Panc1 (cell line): ENCODE measurements around the gene TGM4. TPM values are rescaled to one million over a fixed set of nuclear protein-coding genes. Genes with fewer than 3 reads are reported as not detected.
A peak's percentile ranks its signal among the peaks of the same experiment; 100 is the strongest.

Experiments
- ATAC-seq: fragments of 200-7000 bp; cut with Tn5 transposase; 2 replicates; pipeline ENCODE4 v1.9.1; 2020; ENCODE audit warnings: mild to moderate bottlenecking, moderate library complexity
- Bru-seq: library from RNA; stranded (reverse); fragments of 400-500 nt; gene quantifications from one replicate; lab custom pipeline; 2021; lab: Mats Ljungman, UMichigan
- BruChase-seq, 2 experiments: library from RNA; stranded (reverse); fragments of 400-500 nt; gene quantifications; one replicate each; lab custom pipeline; 2021; lab: Mats Ljungman, UMichigan
- BruUV-seq: library from RNA; stranded (reverse); fragments of 400-500 nt; replicated peaks from 2 replicates; lab custom pipeline; 2021; lab: Mats Ljungman, UMichigan
- CTCF ChIA-PET: fragments of 300-600 bp; sonication (Branson Sonifier 250); formaldehyde crosslinking; loops from one replicate; lab custom pipeline; 2022; ENCODE audit warnings: antibody characterized with exemption; lab: Charles Lee
- POLR2A ChIA-PET: fragments of 300-600 bp; sonication (Branson Sonifier 250); formaldehyde crosslinking; loops from one replicate; lab custom pipeline; 2022; ENCODE audit warnings: antibody characterized with exemption; lab: Charles Lee
- DNase-seq: peaks from one replicate; pipeline ENCODE4 v3.0.0-alpha.2; 2010; ENCODE audit warnings: low read depth, low spot score
- H3K27ac ChIP-seq: 2 replicates; pipeline ENCODE4 v1.5.1; 2011; ENCODE audit warnings: mild to moderate bottlenecking, low read length, inconsistent platforms
- H3K27me3 ChIP-seq: fragments of 200-500 bp; sonication (Bioruptor generic); 2 replicates; pipeline ENCODE4 v1.6.0; 2014; ENCODE audit warnings: low read length, inconsistent platforms; ENCODE audit not compliant: control insufficient read depth, insufficient read depth
- H3K36me3 ChIP-seq: fragments of 200-500 bp; sonication (Bioruptor generic); 2 replicates; pipeline ENCODE4 v1.5.1; 2014; ENCODE audit warnings: inconsistent platforms, mild to moderate bottlenecking, low read length, moderate library complexity; ENCODE audit not compliant: control insufficient read depth, insufficient read depth
- H3K4me1 ChIP-seq: 2 replicates; pipeline ENCODE4 v1.5.1; 2011; ENCODE audit warnings: inconsistent platforms, mild to moderate bottlenecking, low read length, moderate library complexity; ENCODE audit not compliant: control insufficient read depth, insufficient read depth
- H3K4me3 ChIP-seq, 2 experiments: 2 replicates each; pipeline ENCODE4 v1.5.1; 2011 to 2012; ENCODE audit warnings: low read depth in 2 of 2, low read length in 2 of 2, mild to moderate bottlenecking in 2 of 2, inconsistent platforms in 1 of 2, moderate library complexity in 1 of 2
- H3K9me3 ChIP-seq: fragments of 200-500 bp; sonication (Bioruptor generic); 2 replicates; pipeline ENCODE4 v1.5.1; 2014; ENCODE audit warnings: low read depth, mild to moderate bottlenecking, inconsistent platforms, low read length, moderate library complexity; ENCODE audit not compliant: control insufficient read depth, insufficient read depth
- CTCF ChIP-seq: fragments of 450-650 bp; IDR thresholded peaks from 2 replicates; pipeline ENCODE4 v1.5.1; 2017; ENCODE audit warnings: mild to moderate bottlenecking
- POLR2AphosphoS5 ChIP-seq: IDR thresholded peaks from 2 replicates; pipeline ENCODE4 v1.6.1; 2012; ENCODE audit warnings: mild to moderate bottlenecking, low read depth, low read length, moderate library complexity
- SIN3A ChIP-seq: IDR thresholded peaks from 2 replicates; pipeline ENCODE4 v1.6.1; 2012; ENCODE audit warnings: low read depth, mild to moderate bottlenecking, low read length, moderate library complexity, borderline replicate concordance; ENCODE audit not compliant: insufficient read depth
- TCF7L2 ChIP-seq: IDR thresholded peaks from 2 replicates; pipeline ENCODE4 v1.6.1; 2011; ENCODE audit warnings: mild to moderate bottlenecking, low read depth, low read length, inconsistent platforms
- in situ Hi-C: cut with HindIII; loops from 2 replicates; pipeline ENCODE4 v1.10.0; 2016; ENCODE audit warnings: low sequenced_read_pairs, low pct_unique_long_range_greater_than_20kb
- intact Hi-C: fragments of 100-400 bp; cut with micrococcal nuclease; formaldehyde crosslinking; loops from one replicate; pipeline ENCODE4 v1.10.0; 2022; ENCODE audit not compliant: unreplicated experiment
- long read RNA-seq: library from polyadenylated mRNA; unstranded; transcript quantifications from one replicate; pipeline ENCODE4 v2.0.0, GENCODE V29; 2021; ENCODE audit not compliant: unreplicated experiment
- polyA plus RNA-seq: library from polyadenylated mRNA; unstranded; fragments of >200 nt; gene quantifications from one replicate; pipeline ENCODE4 v1.2.1, GENCODE V29; 2012; ENCODE audit warnings: missing spikeins; ENCODE audit not compliant: insufficient read length
- total RNA-seq: library from RNA; stranded (reverse); gene quantifications from one replicate; pipeline ENCODE4 v1.2.1, GENCODE V29; 2021; ENCODE audit not compliant: unreplicated experiment
- TF ChIP-seq, protein P1 (sequence below), 2 experiments: IDR thresholded peaks; 2 replicates each; pipeline ENCODE4 v1.6.1; 2011 to 2012; ENCODE audit warnings: low read depth in 2 of 2, control low read depth in 1 of 2, low read length in 1 of 2, mild to moderate bottlenecking in 1 of 2, moderate library complexity in 1 of 2; ENCODE audit not compliant: insufficient read depth in 1 of 2

Gene TGM4
- total RNA-seq (0.46 TPM), Bru-seq, nascent RNA (percentile 16 among the genes with signal in this experiment), BruChase-seq, experiment 1, labeled RNA remaining after a 2-hour chase (percentile 15 among the genes with signal in this experiment), BruChase-seq, experiment 2, labeled RNA remaining after a 6-hour chase (percentile 15 among the genes with signal in this experiment)
- 0.06 TPM for polyA plus RNA-seq
- long read RNA-seq, partial matches to known transcripts: 0 of 1 reads
- long read RNA-seq, other reads (novel, unspliced or antisense): 1 of 1 reads

GRCh38 chr3:44874308-44874707 lies at the start of gene TGM4:
Gene TGM4 (plus strand): TSS chr3:44874608. CDS start chr3:44874679, 71 bp downstream.
- BruUV-seq: no TSS peak
- ATAC-seq: no peak

GRCh38 chr3:44825264-44825925 lies 49.0 kb upstream of the TGM4 start:
- in situ Hi-C loops: no loop called here
- H3K36me3 ChIP-seq: peaks cover 15% of the 10 kb centered on the region; the same call in 1 of the 2 replicates
- ATAC-seq: no peak
- TF ChIP-seq CTCF (no peak), TCF7L2 (no peak), SIN3A (no peak)
- H3K4me1 ChIP-seq: no peaks in the 10 kb centered on the region
- H3K27me3 ChIP-seq: no peaks in the 10 kb centered on the region
- H3K4me3 ChIP-seq: no peak overlapping the region
- no peaks in the 10 kb centered on the region for H3K9me3 ChIP-seq
- intact Hi-C loops: no loop called here
- BruUV-seq: no TSS peak
- no peak overlapping the region for H3K27ac ChIP-seq
- CTCF ChIA-PET: interaction anchor here (0.6 kb wide), 1 partner anchor 30 kb away, joined by 3 read pairs; no protein-coding TSS in a partner anchor
- no peak for DNase-seq
- POLR2A ChIA-PET: no interaction called here

More at GRCh38 chr3:44874308-44874707, at the start of gene TGM4:
- H3K4me3 ChIP-seq: no peak within 1 kb of the TSS
- intact Hi-C loops: no loop called here
- no peak within 1 kb of the TSS for H3K27ac ChIP-seq
- in situ Hi-C loops: no loop called here
- H3K9me3 ChIP-seq: no peaks in the 10 kb centered on the region
- no peaks in the 10 kb centered on the region for H3K36me3 ChIP-seq
- POLR2A ChIA-PET: no interaction called here
- DNase-seq: no peak
- no peaks in the 10 kb centered on the region; the same call in 1 of the 2 replicates for H3K4me1 ChIP-seq
- no peaks in the 10 kb centered on the region for H3K27me3 ChIP-seq
- TF ChIP-seq TCF7L2 (no peak), POLR2AphosphoS5 (no peak), SIN3A (no peak), CTCF (no peak)
- TF ChIP-seq, protein P1, sequence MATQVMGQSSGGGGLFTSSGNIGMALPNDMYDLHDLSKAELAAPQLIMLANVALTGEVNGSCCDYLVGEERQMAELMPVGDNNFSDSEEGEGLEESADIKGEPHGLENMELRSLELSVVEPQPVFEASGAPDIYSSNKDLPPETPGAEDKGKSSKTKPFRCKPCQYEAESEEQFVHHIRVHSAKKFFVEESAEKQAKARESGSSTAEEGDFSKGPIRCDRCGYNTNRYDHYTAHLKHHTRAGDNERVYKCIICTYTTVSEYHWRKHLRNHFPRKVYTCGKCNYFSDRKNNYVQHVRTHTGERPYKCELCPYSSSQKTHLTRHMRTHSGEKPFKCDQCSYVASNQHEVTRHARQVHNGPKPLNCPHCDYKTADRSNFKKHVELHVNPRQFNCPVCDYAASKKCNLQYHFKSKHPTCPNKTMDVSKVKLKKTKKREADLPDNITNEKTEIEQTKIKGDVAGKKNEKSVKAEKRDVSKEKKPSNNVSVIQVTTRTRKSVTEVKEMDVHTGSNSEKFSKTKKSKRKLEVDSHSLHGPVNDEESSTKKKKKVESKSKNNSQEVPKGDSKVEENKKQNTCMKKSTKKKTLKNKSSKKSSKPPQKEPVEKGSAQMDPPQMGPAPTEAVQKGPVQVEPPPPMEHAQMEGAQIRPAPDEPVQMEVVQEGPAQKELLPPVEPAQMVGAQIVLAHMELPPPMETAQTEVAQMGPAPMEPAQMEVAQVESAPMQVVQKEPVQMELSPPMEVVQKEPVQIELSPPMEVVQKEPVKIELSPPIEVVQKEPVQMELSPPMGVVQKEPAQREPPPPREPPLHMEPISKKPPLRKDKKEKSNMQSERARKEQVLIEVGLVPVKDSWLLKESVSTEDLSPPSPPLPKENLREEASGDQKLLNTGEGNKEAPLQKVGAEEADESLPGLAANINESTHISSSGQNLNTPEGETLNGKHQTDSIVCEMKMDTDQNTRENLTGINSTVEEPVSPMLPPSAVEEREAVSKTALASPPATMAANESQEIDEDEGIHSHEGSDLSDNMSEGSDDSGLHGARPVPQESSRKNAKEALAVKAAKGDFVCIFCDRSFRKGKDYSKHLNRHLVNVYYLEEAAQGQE (IDR thresholded peaks at IDR 0.05; ENCODE audit: insufficient read depth in 1 of 2, low read depth in 2 of 2, low read length in 1 of 2): no peak
- CTCF ChIA-PET: no interaction called here
